Astrocyte of the spinal cord (primary cell): ENCODE measurements around the gene PLVAP.

Source experiments
- DNase-seq: peaks from one replicate; pipeline ENCODE4 v3.0.0; 2011; ENCODE audit warnings: low read depth, low spot score
- H3K4me3 ChIP-seq: 2 replicates; pipeline ENCODE4 v1.5.1; 2011; ENCODE audit warnings: low read depth, mild to moderate bottlenecking, low read length, moderate library complexity
- in situ Hi-C: cut with HindIII; loops from 2 replicates; pipeline ENCODE4 v1.10.0; 2017; ENCODE audit warnings: low sequenced_read_pairs
- TF ChIP-seq, protein P1 (sequence below): IDR thresholded peaks from 2 replicates; pipeline ENCODE4 v1.5.1; 2012; ENCODE audit warnings: low read depth, mild to moderate bottlenecking, low read length, inconsistent platforms

The PLVAP gene

GRCh38 chr19:17376935-17377600 lies at the start of gene PLVAP:
TSS of gene PLVAP (minus strand) at chr19:17377342. CDS start at chr19:17377288, 54 bp downstream.
- DNase-seq = no peak

DNA sequence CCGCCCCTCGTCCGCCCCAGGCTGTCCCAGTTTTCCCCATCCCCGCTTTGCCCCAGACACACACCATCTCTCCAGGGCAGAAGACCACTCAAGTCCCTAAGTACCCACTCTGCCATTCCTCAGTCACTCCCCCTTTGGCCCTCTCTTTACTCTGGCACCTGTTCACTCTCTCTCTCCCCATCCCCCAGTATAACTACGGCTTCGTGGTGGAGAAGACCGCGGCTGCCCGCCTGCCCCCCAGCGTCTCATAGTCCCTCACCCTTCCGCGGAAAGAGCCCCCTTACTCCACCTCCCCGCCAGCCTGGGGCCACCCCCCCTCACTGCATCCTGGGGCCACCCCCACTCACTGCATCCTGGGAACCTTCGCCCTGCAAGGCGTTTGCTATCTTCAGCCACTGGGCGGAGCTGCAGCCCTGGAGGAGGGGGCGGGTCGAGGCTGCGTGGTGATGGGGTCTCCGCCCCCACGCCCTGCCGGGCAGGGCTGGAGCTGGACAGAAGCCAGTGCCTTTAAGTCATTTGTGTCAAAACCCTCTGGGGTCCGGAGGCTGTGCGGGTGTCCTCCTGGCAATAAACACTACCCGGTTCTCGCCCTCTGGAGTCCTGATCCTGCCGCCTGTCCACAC lies 47.7 kb upstream of the PLVAP start:
- TF ChIP-seq, protein P1, sequence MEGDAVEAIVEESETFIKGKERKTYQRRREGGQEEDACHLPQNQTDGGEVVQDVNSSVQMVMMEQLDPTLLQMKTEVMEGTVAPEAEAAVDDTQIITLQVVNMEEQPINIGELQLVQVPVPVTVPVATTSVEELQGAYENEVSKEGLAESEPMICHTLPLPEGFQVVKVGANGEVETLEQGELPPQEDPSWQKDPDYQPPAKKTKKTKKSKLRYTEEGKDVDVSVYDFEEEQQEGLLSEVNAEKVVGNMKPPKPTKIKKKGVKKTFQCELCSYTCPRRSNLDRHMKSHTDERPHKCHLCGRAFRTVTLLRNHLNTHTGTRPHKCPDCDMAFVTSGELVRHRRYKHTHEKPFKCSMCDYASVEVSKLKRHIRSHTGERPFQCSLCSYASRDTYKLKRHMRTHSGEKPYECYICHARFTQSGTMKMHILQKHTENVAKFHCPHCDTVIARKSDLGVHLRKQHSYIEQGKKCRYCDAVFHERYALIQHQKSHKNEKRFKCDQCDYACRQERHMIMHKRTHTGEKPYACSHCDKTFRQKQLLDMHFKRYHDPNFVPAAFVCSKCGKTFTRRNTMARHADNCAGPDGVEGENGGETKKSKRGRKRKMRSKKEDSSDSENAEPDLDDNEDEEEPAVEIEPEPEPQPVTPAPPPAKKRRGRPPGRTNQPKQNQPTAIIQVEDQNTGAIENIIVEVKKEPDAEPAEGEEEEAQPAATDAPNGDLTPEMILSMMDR = peak; percentile 66
- peak; percentile 48 for DNase-seq
- H3K4me3 ChIP-seq = no peak overlapping the region

More at GRCh38 chr19:17376935-17377600, at the start of gene PLVAP:
- no peak within 1 kb of the TSS for H3K4me3 ChIP-seq
- in situ Hi-C loops = no loop called here
- TF ChIP-seq, protein P1 = no peak

GRCh38 chr19:17423429-17424208 lies 46.5 kb upstream of the PLVAP start:
- TF ChIP-seq, protein P1 = no peak
- no peak overlapping the region for H3K4me3 ChIP-seq
- in situ Hi-C loops = no loop called here
- no peak for DNase-seq

More for the DNA sequence above, 47.7 kb upstream of the PLVAP start:
- in situ Hi-C loops = no loop called here

- no peak overlapping the region for H3K4me3 ChIP-seq
- in situ Hi-C loops = no loop called here
- DNase-seq = no peak
- TF ChIP-seq, protein P1 = no peak
Observed at GRCh38 chr19:17421942-17422341, 44.8 kb upstream of the PLVAP start.

GRCh38 chr19:17420475-17420924 lies 43.4 kb upstream of the PLVAP start:
- peak; percentile 8 for DNase-seq
- in situ Hi-C loops = no loop called here
- peak overlapping the region; percentile 79 for H3K4me3 ChIP-seq
- TF ChIP-seq, protein P1 = no peak

GRCh38 chr19:17419621-17420474 lies 42.7 kb upstream of the PLVAP start, which contains the start of gene MVB12A:
TSS of gene MVB12A (plus strand) at chr19:17420047. CDS start at chr19:17420136, 89 bp downstream.
- peak within 1 kb of the TSS; percentile 79 for H3K4me3 ChIP-seq
- TF ChIP-seq, protein P1 = no peak
- peak; percentile 100 for DNase-seq
- in situ Hi-C loops = no loop called here
